Measurements from ENCODE around the gene FAM13C.

FAM13C gene

GRCh38 chr10:59314268-59314667, 48.1 kb downstream of the FAM13C start:
- H2AK5ac ChIP-seq (ENCODE audit: low read depth, low read length) = no peak overlapping the region
- H3K9ac ChIP-seq (ENCODE audit: low read depth, low read length, poor library complexity) = no peak overlapping the region
- H3K27me3 ChIP-seq (ENCODE audit: control insufficient read depth in 3 of 3, insufficient read depth in 3 of 3, low read depth in 1 of 3, low read length in 3 of 3) = no peaks in the 10 kb centered on the region
- no peaks in the 10 kb centered on the region for H3K9me3 ChIP-seq (replicated peaks in 1 of 2; ENCODE audit: control insufficient read depth in 2 of 2, insufficient read depth in 1 of 2, low read depth in 1 of 2, low read length in 2 of 2)
- no peak overlapping the region for H3K4me3 ChIP-seq (ENCODE audit: low read length in 2 of 2)
- peaks cover 0 to 2% of the 10 kb centered on the region in 2 donors for H3K36me3 ChIP-seq (replicated peaks in 1 of 2; ENCODE audit: control insufficient read depth in 2 of 2, insufficient read depth in 2 of 2, low read length in 2 of 2)
- no peak overlapping the region for H3K14ac ChIP-seq (ENCODE audit: low read length)
- H3K79me1 ChIP-seq (ENCODE audit: low read depth, low read length) = no peaks in the 10 kb centered on the region
- H3K4ac ChIP-seq (ENCODE audit: low read length) = no peak overlapping the region
- H3K27ac ChIP-seq (replicated peaks; ENCODE audit: low read length) = no peak overlapping the region
- H3K23ac ChIP-seq (ENCODE audit: low read depth, low read length, poor library complexity) = no peak overlapping the region
- no peak overlapping the region for H2BK12ac ChIP-seq (ENCODE audit: low read length)
- H3K4me1 ChIP-seq (ENCODE audit: control insufficient read depth in 2 of 2, insufficient read depth in 1 of 2, low read depth in 1 of 2, low read length in 2 of 2) = peaks cover 0 to 4% of the 10 kb centered on the region in 2 donors
- no peak overlapping the region for H2BK5ac ChIP-seq (ENCODE audit: low read length)
- H4K8ac ChIP-seq (ENCODE audit: low read depth, low read length) = no peak overlapping the region
- H2BK120ac ChIP-seq (ENCODE audit: low read depth, low read length) = no peak overlapping the region
- no CpG with 5 or more reads among the region's 2 CpGs for WGBS, 2 donors (ENCODE audit: extremely low coverage in 2 of 2, insufficient read length in 2 of 2, insufficient replicate concordance in 1 of 2)
- no peak overlapping the region for H4K91ac ChIP-seq (ENCODE audit: low read depth, low read length, poor library complexity)
- H3K18ac ChIP-seq (ENCODE audit: low read length) = no peak overlapping the region
- H2BK15ac ChIP-seq (ENCODE audit: low read length) = no peak overlapping the region
- H3K4me2 ChIP-seq (ENCODE audit: insufficient read depth, low read length, poor library complexity, severe bottlenecking) = no peak overlapping the region
- H2AFZ ChIP-seq (ENCODE audit: low read length) = no peak overlapping the region
- no peak for DNase-seq (ENCODE audit: low spot score)

GRCh38 chr10:59312247-59312646, 50.1 kb downstream of the FAM13C start:
- no peak overlapping the region for H2BK120ac ChIP-seq (ENCODE audit: low read depth, low read length)
- H3K14ac ChIP-seq (ENCODE audit: low read length) = no peak overlapping the region
- H3K23ac ChIP-seq (ENCODE audit: low read depth, low read length, poor library complexity) = no peak overlapping the region
- H3K4me2 ChIP-seq (ENCODE audit: insufficient read depth, low read length, poor library complexity, severe bottlenecking) = no peak overlapping the region
- no peak overlapping the region for H2AFZ ChIP-seq (ENCODE audit: low read length)
- no peaks in the 10 kb centered on the region for H3K27me3 ChIP-seq (ENCODE audit: control insufficient read depth in 3 of 3, insufficient read depth in 3 of 3, low read depth in 1 of 3, low read length in 3 of 3)
- no peaks in the 10 kb centered on the region for H3K79me1 ChIP-seq (ENCODE audit: low read depth, low read length)
- H3K4me3 ChIP-seq (ENCODE audit: low read length in 2 of 2) = no peak overlapping the region
- no peak overlapping the region for H2BK15ac ChIP-seq (ENCODE audit: low read length)
- DNase-seq (ENCODE audit: low spot score) = no peak
- H4K91ac ChIP-seq (ENCODE audit: low read depth, low read length, poor library complexity) = no peak overlapping the region
- H2BK5ac ChIP-seq (ENCODE audit: low read length) = no peak overlapping the region
- no peak overlapping the region for H3K9ac ChIP-seq (ENCODE audit: low read depth, low read length, poor library complexity)
- no peak overlapping the region for H4K8ac ChIP-seq (ENCODE audit: low read depth, low read length)
- no peaks in the 10 kb centered on the region for H3K9me3 ChIP-seq (replicated peaks in 1 of 2; ENCODE audit: control insufficient read depth in 2 of 2, insufficient read depth in 1 of 2, low read depth in 1 of 2, low read length in 2 of 2)
- H3K36me3 ChIP-seq (replicated peaks in 1 of 2; ENCODE audit: control insufficient read depth in 2 of 2, insufficient read depth in 2 of 2, low read length in 2 of 2) = peaks cover 0 to 2% of the 10 kb centered on the region in 2 donors
- H3K18ac ChIP-seq (ENCODE audit: low read length) = no peak overlapping the region
- H2AK5ac ChIP-seq (ENCODE audit: low read depth, low read length) = no peak overlapping the region
- H3K27ac ChIP-seq (replicated peaks; ENCODE audit: low read length) = no peak overlapping the region
- WGBS, 2 donors (ENCODE audit: extremely low coverage in 2 of 2, insufficient read length in 2 of 2, insufficient replicate concordance in 1 of 2) = no CpG with 5 or more reads among the region's 2 CpGs
- H3K4me1 ChIP-seq (ENCODE audit: control insufficient read depth in 2 of 2, insufficient read depth in 1 of 2, low read depth in 1 of 2, low read length in 2 of 2) = peaks cover 0 to 2% of the 10 kb centered on the region in 2 donors
- H3K4ac ChIP-seq (ENCODE audit: low read length) = no peak overlapping the region
- no peak overlapping the region for H2BK12ac ChIP-seq (ENCODE audit: low read length)

- DNase-seq (ENCODE audit: low spot score) = no peak
- H3K4ac ChIP-seq (ENCODE audit: low read length) = no peak overlapping the region
- no peak overlapping the region for H3K23ac ChIP-seq (ENCODE audit: low read depth, low read length, poor library complexity)
- H3K27ac ChIP-seq (replicated peaks; ENCODE audit: low read length) = no peak overlapping the region
- no peak overlapping the region for H2BK15ac ChIP-seq (ENCODE audit: low read length)
- H2BK12ac ChIP-seq (ENCODE audit: low read length) = no peak overlapping the region
- H4K8ac ChIP-seq (ENCODE audit: low read depth, low read length) = no peak overlapping the region
- no peak overlapping the region for H3K18ac ChIP-seq (ENCODE audit: low read length)
- no peak overlapping the region for H2BK120ac ChIP-seq (ENCODE audit: low read depth, low read length)
- H3K4me3 ChIP-seq (ENCODE audit: low read length in 2 of 2) = no peak overlapping the region
- H2AFZ ChIP-seq (ENCODE audit: low read length) = no peak overlapping the region
- H2BK5ac ChIP-seq (ENCODE audit: low read length) = no peak overlapping the region
- H3K27me3 ChIP-seq (ENCODE audit: control insufficient read depth in 3 of 3, insufficient read depth in 3 of 3, low read depth in 1 of 3, low read length in 3 of 3) = no peaks in the 10 kb centered on the region
- H3K14ac ChIP-seq (ENCODE audit: low read length) = no peak overlapping the region
- no peak overlapping the region for H3K4me2 ChIP-seq (ENCODE audit: insufficient read depth, low read length, poor library complexity, severe bottlenecking)
- H3K4me1 ChIP-seq (ENCODE audit: control insufficient read depth in 2 of 2, insufficient read depth in 1 of 2, low read depth in 1 of 2, low read length in 2 of 2) = peaks cover 0 to 2% of the 10 kb centered on the region in 2 donors
- no peak overlapping the region for H3K9ac ChIP-seq (ENCODE audit: low read depth, low read length, poor library complexity)
- peaks cover 0 to 2% of the 10 kb centered on the region in 2 donors for H3K36me3 ChIP-seq (replicated peaks in 1 of 2; ENCODE audit: control insufficient read depth in 2 of 2, insufficient read depth in 2 of 2, low read length in 2 of 2)
- no peak overlapping the region for H4K91ac ChIP-seq (ENCODE audit: low read depth, low read length, poor library complexity)
- H3K9me3 ChIP-seq (replicated peaks in 1 of 2; ENCODE audit: control insufficient read depth in 2 of 2, insufficient read depth in 1 of 2, low read depth in 1 of 2, low read length in 2 of 2) = no peaks in the 10 kb centered on the region
- no peaks in the 10 kb centered on the region for H3K79me1 ChIP-seq (ENCODE audit: low read depth, low read length)
- no peak overlapping the region for H2AK5ac ChIP-seq (ENCODE audit: low read depth, low read length)
Measured at GRCh38 chr10:59311025-59311424, 51.3 kb downstream of the FAM13C start.

- Histone ChIP-seq H3K9ac (ENCODE audit: low read depth, low read length, poor library complexity) (no peak overlapping the region), H3K4me2 (ENCODE audit: insufficient read depth, low read length, poor library complexity, severe bottlenecking) (no peak overlapping the region), H3K18ac (ENCODE audit: low read length) (no peak overlapping the region), H3K4ac (ENCODE audit: low read length) (no peak overlapping the region), H2BK120ac (ENCODE audit: low read depth, low read length) (no peak overlapping the region), H3K23ac (ENCODE audit: low read depth, low read length, poor library complexity) (no peak overlapping the region), H3K14ac (ENCODE audit: low read length) (no peak overlapping the region), H3K4me3 (ENCODE audit: low read length in 2 of 2) (no peak overlapping the region), H3K9me3 (replicated peaks in 1 of 2; ENCODE audit: control insufficient read depth in 2 of 2, insufficient read depth in 1 of 2, low read depth in 1 of 2, low read length in 2 of 2) (no peaks in the 10 kb centered on the region), H3K4me1 (ENCODE audit: control insufficient read depth in 2 of 2, insufficient read depth in 1 of 2, low read depth in 1 of 2, low read length in 2 of 2) (peaks cover 0 to under 1% of the 10 kb centered on the region in 2 donors), H2BK12ac (ENCODE audit: low read length) (no peak overlapping the region), H3K27me3 (ENCODE audit: control insufficient read depth in 3 of 3, insufficient read depth in 3 of 3, low read depth in 1 of 3, low read length in 3 of 3) (no peaks in the 10 kb centered on the region), H4K8ac (ENCODE audit: low read depth, low read length) (no peak overlapping the region), H3K27ac (replicated peaks; ENCODE audit: low read length) (no peak overlapping the region), H4K91ac (ENCODE audit: low read depth, low read length, poor library complexity) (no peak overlapping the region), H2BK15ac (ENCODE audit: low read length) (no peak overlapping the region), H3K36me3 (replicated peaks in 1 of 2; ENCODE audit: control insufficient read depth in 2 of 2, insufficient read depth in 2 of 2, low read length in 2 of 2) (peaks cover 0 to 2% of the 10 kb centered on the region in 2 donors), H2AK5ac (ENCODE audit: low read depth, low read length) (no peak overlapping the region), H2AFZ (ENCODE audit: low read length) (no peak overlapping the region), H2BK5ac (ENCODE audit: low read length) (no peak overlapping the region), H3K79me1 (ENCODE audit: low read depth, low read length) (no peaks in the 10 kb centered on the region)
- DNase-seq (ENCODE audit: low spot score) = no peak
- WGBS, 2 donors (ENCODE audit: extremely low coverage in 2 of 2, insufficient read length in 2 of 2, insufficient replicate concordance in 1 of 2) = no CpG with 5 or more reads among the region's 3 CpGs
Measured at GRCh38 chr10:59310324-59310914, 51.9 kb downstream of the FAM13C start.

Measured in neuronal stem cell (in vitro differentiated cells).